OCI-LY3 (cell line): ENCODE measurements around the gene SEPTIN10.

Experiments
- EZH2phosphoT487 ChIP-seq: fragments of 200-600 bp; shearing (Covaris generic); IDR thresholded peaks from 2 replicates; pipeline ENCODE4 v1.6.1; 2018; ENCODE audit warnings: antibody characterized with exemption, mixed run types, low read depth
- TF ChIP-seq, protein P1 (sequence below): fragments of 200-600, 300-600 bp; sonication (generic); IDR thresholded peaks from 2 replicates; pipeline ENCODE4 v1.5.1; 2014; ENCODE audit warnings: antibody characterized with exemption, low read length, low read depth

DNA sequence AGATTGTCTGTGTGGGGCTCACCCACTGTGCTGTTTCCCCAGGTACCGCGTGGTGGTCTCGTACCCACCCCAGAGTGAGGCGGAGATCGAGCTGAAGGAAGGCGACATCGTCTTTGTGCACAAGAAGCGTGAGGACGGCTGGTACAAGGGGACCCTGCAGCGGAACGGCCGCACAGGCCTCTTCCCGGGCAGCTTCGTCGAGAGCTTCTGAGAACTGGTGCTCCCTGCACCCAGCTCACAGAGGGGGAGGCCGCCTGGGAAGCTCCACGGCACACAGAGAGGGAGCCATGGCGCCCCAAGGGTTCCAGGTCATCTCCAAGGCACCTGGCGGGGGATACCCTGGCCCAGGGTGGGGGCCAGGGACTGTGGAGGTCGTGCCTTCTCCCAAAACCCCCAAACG lies 112.3 kb downstream of the SEPTIN10 start:
- no peak for TF ChIP-seq EZH2phosphoT487
- TF ChIP-seq, protein P1, sequence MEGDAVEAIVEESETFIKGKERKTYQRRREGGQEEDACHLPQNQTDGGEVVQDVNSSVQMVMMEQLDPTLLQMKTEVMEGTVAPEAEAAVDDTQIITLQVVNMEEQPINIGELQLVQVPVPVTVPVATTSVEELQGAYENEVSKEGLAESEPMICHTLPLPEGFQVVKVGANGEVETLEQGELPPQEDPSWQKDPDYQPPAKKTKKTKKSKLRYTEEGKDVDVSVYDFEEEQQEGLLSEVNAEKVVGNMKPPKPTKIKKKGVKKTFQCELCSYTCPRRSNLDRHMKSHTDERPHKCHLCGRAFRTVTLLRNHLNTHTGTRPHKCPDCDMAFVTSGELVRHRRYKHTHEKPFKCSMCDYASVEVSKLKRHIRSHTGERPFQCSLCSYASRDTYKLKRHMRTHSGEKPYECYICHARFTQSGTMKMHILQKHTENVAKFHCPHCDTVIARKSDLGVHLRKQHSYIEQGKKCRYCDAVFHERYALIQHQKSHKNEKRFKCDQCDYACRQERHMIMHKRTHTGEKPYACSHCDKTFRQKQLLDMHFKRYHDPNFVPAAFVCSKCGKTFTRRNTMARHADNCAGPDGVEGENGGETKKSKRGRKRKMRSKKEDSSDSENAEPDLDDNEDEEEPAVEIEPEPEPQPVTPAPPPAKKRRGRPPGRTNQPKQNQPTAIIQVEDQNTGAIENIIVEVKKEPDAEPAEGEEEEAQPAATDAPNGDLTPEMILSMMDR: no peak
